Hematopoietic multipotent progenitor cell treated with erythropoietin and hydrocortisone succinate and interleukin-3 and kit ligand, for 8 days (in vitro differentiated cells): ENCODE measurements around the gene MICAL3.
"Not testable (repeated sequence)": the region's sequence is repeated elsewhere in the genome, so short reads cannot be mapped to it uniquely, and the experiment has no call there.

Experiments
- DNase-seq: peaks from one replicate; pipeline ENCODE4 v3.0.0-alpha.2; 2015

MICAL3 gene, protein sequence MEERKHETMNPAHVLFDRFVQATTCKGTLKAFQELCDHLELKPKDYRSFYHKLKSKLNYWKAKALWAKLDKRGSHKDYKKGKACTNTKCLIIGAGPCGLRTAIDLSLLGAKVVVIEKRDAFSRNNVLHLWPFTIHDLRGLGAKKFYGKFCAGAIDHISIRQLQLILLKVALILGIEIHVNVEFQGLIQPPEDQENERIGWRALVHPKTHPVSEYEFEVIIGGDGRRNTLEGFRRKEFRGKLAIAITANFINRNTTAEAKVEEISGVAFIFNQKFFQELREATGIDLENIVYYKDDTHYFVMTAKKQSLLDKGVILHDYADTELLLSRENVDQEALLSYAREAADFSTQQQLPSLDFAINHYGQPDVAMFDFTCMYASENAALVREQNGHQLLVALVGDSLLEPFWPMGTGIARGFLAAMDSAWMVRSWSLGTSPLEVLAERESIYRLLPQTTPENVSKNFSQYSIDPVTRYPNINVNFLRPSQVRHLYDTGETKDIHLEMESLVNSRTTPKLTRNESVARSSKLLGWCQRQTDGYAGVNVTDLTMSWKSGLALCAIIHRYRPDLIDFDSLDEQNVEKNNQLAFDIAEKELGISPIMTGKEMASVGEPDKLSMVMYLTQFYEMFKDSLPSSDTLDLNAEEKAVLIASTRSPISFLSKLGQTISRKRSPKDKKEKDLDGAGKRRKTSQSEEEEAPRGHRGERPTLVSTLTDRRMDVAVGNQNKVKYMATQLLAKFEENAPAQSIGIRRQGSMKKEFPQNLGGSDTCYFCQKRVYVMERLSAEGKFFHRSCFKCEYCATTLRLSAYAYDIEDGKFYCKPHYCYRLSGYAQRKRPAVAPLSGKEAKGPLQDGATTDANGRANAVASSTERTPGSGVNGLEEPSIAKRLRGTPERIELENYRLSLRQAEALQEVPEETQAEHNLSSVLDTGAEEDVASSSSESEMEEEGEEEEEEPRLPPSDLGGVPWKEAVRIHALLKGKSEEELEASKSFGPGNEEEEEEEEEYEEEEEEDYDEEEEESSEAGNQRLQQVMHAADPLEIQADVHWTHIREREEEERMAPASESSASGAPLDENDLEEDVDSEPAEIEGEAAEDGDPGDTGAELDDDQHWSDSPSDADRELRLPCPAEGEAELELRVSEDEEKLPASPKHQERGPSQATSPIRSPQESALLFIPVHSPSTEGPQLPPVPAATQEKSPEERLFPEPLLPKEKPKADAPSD (N-terminal part only)

DNA sequence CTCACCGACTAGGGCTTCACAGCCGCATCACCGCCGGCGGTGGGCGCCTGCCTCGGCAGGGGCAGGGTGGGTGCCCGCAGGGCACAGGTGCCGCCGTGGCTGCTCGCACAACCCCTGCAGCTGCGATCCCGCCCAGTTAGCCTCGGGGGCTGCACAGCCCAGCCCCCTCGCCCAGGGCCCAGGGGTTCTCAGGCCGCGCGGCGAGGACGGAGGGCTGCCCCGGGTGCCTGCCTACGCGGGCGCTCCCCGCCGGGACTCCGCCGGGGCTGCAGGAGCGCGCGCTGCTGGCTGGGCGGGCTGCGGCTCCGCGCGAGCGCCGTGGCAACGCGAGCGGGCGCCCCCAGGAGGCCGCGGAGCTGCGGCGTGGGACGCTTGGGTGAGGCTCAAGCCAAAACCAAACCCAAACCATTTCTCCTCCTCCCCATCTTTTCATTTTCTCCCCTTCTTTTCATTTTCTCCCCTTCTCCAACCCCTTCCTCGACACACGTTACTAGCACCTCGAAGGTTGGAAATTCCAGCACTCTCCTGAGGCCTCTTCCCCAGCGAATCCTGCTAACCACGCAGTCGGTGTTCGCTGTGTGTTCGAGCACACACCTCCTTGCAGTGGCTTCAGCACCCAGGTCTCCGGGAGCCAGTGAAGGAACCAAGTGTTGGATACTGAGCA, at the start of gene MICAL3:
Gene MICAL3, minus strand, starts transcription at position 286 of the 664 bp plus-strand sequence. CDS start 117,749 bp downstream, outside the sequence.
- peak; percentile 65 for DNase-seq

- not testable (repeated sequence) for DNase-seq
Measured at GRCh38 chr22:18073927-18074326, 49.6 kb upstream of the MICAL3 start.

DNA sequence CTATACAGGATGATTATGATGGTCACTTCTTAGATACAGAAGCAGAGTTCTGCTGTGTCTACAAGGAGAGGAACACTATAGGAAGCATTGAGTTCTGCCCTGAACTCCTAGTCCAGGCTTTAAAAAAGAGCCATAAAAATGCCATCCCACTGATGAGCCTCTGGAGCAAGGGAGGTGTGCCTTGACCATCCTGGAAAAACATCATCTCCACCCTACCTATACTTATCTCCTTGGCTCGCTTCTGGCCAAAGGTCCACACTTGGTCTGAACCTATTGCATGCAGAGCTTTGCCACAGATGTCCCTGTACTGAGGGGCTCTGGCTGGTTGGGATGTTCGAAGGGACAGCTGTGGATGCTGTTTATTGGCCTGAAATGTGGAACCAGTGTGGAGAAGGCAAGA, 49.1 kb upstream of the MICAL3 start:
- DNase-seq, result no peak

GRCh38 chr22:18071968-18072310, 47.6 kb upstream of the MICAL3 start:
- no peak for DNase-seq

- not testable (repeated sequence) for DNase-seq
Measured at GRCh38 chr22:18071307-18071967, 47.1 kb upstream of the MICAL3 start.

DNA sequence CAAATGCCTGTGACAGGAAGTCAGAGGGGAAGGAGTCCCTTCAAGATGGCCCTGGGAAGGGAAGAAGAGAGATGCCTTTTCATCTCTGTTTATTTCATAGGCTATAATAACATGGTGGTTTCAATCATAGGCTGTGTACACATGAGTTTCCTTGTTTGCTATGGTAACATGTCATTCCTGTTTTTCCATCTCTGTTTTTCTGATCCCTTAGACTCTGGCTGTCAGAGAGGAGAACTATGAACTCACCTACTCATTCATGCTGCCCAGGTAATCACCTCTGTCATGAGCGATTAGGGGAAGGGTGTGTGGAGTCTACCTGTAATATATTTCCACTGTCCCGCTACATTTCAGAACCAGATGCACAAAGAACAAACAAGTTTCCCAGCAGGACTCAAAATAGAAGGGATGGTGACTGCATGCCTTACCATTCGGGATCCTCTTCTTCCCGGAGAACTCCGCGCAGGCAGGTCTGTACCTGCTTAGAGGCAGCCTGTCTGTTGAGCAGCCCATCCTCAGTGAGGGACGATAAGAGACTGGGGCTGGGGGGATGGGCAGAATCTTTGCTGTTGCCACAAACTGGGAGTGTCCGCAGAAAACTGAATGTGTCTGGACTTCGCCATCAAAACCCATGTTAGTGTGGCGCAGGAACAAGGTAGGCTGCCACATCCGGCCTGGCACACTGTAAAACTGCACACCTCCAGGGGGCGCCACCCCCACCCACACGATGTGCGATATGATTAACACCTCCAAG, 46.4 kb upstream of the MICAL3 start:
- DNase-seq, result no peak

DNA sequence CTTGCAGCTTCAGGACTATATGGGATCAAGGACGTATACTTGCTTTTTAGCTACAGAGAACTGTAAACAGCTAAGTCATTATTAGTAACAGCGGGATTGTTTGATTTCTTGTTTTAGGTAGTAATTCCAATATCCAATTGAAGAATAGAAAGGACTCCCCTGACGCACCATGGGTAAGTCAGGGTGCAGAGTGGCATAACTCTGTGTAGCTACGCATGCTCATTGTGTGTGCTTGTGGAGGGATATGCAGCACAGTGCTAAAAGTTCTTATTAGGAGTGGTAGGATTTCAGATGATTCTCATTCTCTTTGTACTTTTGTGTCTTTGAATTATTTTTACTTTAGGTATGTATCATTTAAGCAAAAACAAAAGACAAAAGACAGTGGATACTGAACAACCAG, 45.7 kb upstream of the MICAL3 start:
- DNase-seq, result no peak

- no peak for DNase-seq
Measured at GRCh38 chr22:18069041-18069440, 44.7 kb upstream of the MICAL3 start.

DNA sequence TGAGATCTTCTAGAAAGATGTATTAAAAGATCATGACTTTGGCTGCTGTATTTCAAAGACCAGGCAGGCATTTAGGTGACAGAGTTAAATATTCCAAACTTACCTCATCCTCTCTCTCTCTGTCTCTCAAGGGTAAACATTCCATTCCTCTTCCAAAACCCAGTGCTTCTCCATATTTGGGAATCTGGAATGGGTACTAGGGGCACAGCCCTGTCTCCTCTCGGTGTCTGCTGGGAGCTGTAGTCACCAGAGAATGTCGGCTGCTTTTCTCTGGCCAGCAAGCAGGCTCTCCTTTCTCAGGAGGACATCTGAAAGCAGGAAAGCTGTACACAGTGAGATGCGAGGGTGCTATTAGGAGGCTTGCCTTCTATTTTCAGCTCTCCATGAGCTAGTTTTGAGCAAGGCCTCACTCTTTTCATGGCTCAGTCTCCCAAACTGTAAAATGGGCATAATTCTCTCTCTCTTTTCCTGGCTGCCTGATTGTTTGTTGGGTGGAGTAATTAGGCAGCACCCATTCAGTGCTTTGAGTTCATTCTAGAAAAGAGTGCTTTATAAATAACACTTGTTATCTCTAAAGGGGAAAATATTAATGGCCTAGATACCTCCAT, 44.1 kb upstream of the MICAL3 start:
- no peak for DNase-seq

DNA sequence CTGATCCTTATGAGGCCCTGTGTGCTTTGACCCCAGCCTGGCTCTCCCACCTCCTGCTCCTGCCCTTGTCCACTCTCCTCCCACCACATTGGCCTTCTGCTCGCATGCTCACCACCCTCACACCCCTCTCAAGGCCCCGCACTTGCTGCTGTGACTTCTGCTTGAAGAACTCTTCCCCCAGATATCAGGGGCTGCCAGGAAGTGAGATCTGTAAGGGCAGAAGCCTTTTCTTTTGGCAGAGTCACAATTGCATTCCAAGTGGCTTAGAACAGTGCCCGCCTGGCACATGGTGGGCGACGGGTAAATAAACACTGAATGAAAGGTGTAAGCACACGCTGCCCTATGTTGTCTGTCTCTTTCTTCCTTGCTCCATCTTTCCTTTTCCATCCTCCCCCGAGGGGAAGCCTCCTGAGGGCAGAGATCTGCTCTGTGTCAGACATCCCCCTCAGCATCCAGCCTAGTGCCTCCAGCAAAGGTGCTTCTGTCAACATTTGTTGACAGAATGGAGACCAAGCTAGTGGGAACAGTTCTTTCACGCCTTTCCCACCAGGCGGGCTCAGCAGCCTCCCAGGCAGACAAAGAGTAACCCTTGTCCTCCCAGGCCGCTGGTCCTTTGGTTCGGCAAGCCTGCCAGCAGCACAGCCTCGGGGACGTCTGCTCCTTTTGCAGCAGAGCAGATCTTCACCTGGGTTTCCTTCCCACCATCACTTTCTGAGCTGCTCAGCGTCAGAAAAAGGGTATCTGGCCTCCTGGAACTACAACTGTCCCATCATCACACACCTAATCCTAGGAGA, 43.4 kb upstream of the MICAL3 start:
- DNase-seq, result no peak

DNA sequence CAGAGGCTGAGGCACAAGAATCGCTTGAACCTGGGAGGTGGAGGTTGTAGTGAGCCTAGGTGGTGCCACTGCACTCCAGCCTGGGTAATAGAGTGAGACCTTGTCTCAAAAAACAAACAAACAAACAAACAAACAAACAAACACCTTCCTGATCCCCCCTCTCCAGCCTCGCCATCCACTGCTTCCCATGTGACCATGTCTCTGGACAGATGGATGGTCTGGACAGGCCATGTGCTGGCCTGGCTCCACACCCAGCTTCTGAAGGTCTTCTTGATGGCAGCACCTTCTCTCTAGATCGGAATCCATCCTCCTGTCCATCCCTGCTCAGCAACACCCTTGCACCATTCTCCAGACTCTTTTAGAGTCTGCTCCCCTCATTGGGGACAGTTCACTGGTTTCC, 42.8 kb upstream of the MICAL3 start:
- DNase-seq, result no peak

DNA sequence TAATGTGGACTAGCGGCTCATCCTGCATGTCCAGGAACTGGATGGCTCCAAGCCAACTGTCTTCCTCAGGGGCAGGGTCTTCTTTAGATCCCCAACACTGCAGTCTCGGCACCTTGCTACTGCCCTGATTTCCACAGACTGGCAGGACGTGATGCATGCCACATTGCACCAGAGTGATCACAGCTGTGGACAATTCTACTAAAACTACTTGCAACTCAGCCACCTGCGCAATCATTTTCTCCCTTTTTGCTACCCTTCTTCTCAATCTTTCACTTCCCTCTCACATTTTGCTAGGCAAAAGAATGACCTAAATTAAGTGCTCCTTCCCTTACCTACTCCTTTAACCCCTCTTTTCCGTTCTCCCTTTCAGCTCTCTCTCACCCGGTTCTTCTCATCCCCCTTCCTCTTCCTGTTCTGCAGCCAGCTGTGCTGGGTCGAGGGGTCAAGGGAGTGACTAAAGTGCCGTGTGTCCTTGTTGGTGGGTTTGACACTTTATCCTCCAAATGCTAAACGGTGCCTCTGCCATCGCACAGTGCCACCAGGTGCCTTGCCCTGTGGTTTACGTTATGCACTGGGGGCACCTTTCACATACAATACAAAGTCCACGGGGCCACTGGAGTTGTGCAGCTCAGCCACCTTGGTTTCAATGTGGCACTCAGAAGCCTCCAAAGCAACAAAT, 42.0 kb upstream of the MICAL3 start:
- DNase-seq, result no peak

- no peak for DNase-seq
Measured at GRCh38 chr22:18065256-18065655, 40.9 kb upstream of the MICAL3 start.

GRCh38 chr22:18064636-18065035, 40.3 kb upstream of the MICAL3 start:
- no peak for DNase-seq

- DNase-seq, result not testable (repeated sequence)
Measured at GRCh38 chr22:18063715-18064114, 39.4 kb upstream of the MICAL3 start.

- DNase-seq, result no peak
Measured at GRCh38 chr22:18063306-18063705, 38.9 kb upstream of the MICAL3 start.

DNA sequence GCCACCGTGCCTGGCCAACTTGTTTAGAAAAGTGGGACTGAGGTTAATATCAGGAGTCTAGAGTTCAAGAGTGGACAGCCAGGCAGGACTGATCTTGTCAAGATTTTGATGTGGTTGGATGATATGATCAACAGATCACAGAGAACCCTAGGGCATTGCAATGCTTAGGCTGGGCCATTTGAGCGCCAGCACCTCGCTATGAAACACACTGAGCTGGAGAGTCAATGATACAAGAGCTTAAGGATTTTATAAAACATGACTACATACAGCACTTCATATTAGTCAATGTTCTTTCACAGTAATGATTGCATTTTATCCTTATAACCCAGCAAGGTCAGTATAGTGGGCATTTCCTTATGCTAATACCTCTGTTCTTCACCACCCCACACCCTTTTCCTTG, 38.1 kb upstream of the MICAL3 start:
- DNase-seq, result no peak

DNA sequence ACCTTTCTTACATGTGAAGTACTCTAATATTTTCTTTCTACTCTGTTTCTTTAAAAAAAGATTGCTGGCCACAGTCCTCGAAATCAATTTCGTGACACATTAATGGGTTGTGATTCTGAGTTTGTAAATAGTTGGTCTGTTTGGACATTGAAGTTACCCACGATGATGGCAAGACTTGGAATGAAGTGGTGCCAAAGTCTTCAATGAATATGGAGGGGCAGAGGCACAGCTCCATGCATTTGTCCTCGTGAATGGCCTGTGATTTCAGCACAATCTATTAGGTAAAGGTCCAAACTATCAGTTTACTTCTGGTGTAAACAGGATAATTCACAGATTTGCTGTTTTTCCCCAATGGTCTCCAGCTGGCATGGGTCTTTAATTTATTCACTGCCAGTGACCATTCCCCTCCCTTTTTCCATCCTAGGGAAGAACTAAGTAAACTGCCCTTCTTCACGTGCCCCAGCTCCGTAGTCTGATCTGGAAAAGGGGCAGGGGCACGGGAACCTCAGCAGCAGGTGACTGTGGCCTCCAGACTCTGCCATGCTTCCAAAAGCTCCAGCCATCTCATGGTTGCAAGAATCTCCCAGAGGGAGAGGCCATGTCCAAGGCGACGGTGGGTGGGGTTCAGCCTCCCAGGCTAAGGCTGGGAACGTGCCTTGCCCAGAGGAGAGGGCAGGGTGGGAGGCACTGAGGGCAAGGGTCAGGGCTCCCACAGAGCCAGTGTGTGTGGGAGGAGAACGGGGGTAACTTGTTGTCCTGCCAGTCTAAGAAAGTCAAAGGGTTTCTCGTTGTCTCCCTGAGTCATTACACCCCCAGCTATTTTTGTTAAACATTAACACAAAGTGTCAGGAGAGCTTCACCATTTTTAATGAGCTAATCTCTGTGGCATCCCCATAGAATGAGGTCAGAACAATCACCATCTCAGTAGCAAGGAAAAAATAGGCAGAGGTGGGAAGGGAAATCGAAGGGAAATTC, 36.6 kb upstream of the MICAL3 start:
- no peak for DNase-seq
